GM21390 (cell line): Measurements from ENCODE around the gene APOL3.
"Not testable (repeated sequence)": the region's sequence is repeated elsewhere in the genome, so short reads cannot be mapped to it uniquely, and the experiment has no call there.

ENCODE experiments used
- ATAC-seq: cut with Tn5 transposase; IDR thresholded peaks from one replicate; pipeline ENCODE4 v1.9.1; 2021; ENCODE audit not compliant: unreplicated experiment

APOL3 gene

GRCh38 chr22:36162127-36163034, 1.8 kb upstream of the APOL3 start:
- no peak for ATAC-seq

- ATAC-seq, result not testable (repeated sequence)
These were observed 1.2 kb upstream of the APOL3 start for GRCh38 chr22:36161793-36162126.

DNA sequence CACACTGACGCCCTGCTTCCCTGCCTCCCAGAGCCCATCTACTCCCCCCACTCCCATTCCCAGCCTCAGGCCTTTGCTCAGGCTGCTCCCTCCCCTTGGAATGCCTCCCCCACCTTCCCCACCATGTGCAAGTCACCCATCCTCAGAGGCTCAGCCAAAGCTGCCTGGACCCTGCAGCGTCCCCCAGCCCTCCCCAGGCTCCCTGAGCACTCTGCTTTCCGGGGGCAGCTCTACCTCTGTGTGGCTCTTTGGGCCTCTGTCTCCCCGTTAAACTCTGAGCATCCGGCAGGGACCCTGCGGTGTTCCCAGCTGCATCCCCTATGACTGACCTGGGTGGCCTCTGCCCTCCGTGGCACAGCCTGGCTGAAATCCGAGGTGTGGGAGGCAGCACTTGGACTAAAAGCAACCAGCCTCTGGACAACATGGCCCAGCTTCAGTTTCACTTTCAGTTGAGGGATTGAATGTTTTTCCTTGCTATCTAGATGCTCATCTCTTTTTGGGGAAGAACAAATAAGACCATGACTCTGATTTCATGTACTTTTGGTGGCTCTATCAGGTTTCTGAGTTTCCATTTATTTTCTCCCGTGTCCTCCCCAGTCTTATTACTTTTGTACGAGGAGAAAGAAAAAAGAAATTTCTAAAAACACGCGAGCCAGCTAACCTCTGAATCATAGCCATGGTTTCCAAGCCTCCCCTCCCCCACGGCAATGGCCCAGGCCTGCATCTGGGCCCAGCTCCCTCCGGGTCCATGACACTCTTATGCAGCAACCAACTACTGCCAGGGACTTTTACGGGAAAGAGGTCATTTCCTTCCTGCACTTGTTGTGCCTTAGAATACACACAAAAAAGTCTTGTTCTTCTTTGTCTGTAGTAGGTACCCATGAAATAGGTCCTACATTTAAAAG, 3.8 kb downstream of the APOL3 start:
- no peak for ATAC-seq

GRCh38 chr22:36156119-36156514, 4.4 kb downstream of the APOL3 start:
- no peak for ATAC-seq

GRCh38 chr22:36155702-36156101, 4.9 kb downstream of the APOL3 start:
- ATAC-seq, result no peak

DNA sequence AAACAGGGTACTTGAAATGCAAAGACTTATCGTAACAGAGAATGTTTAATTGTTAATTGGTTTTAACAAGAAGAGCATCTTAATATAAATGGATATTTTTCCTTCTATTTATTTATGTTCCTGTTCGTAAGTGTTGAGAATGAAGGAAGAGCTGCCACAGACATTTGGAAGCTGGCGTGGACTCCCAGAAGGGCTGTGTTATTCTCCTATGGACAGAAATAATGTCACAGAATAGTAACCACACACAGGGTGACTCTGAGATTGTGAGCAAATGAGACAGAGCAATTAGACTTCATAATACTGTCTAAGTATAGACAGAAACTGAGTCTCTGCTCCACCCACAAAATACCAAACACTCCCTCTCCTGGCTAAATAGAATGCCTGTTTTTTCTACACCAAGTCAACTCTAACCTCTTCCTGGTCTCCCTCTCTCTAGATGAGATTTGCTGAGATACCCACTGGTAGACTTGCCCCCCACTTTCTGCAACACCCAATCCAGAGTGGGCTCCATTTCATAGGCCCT, 6.1 kb downstream of the APOL3 start:
- no peak for ATAC-seq

DNA sequence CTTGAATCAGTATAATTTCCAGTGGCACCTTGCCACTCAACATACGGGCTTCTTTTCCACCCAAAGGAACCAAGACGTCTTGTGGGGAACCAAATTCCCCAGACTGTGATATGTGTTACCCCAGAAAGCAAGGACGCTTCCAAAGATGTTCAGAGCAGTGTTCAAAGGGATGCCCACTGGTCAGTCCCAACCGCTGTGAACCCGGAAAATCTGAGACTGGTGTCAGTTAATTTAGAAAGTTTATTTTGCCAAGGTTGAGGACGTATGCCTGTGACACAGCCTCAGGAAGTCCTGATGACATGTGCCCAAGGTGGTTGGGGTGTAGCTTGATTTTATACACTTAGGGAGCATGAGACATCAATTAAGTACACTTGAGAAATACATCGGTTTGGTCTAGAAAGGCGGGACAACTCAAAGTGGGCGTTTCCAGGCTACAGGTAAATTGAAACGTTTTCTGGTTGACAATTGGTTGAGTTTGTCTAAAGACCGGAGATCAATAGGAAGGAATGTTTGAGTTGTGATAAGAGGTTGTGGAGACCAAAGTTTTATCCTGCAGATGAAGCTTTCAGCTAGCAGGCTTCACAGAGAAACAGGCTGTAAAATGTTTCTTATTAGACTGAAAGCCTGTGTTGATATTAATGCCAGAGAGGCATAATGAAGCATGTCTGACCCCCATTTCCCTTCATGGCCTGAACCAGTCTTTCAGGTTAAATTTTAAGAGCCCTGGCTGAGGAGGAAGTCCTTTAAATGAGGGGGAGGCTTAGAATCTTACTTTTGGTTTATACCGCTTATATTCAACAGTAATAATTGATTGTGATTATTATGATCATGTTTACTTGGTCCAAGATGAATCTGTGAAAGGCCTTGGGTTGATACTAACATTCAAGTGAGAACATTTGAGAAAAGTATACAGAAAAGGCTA, 6.8 kb downstream of the APOL3 start:
- no peak for ATAC-seq

DNA sequence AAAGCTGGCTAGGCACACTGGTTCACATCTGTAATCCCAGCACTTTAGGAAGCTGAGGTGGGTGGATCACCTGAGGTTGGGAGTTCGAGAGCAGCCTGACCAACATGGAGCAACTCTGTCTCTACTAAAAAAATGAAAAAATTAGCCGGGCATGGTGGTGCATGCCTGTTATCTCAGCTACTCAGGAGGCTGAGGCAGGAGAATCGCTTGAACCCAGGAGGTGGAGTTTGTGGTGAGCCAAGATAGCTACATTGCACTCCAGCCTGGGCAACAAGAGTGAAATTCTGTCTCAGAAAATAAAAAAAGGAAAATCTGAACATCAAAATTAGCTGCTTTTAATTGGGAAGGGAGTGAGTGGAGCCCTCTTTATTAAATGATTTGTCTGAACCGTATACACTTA, 7.7 kb downstream of the APOL3 start:
- not testable (repeated sequence) for ATAC-seq

DNA sequence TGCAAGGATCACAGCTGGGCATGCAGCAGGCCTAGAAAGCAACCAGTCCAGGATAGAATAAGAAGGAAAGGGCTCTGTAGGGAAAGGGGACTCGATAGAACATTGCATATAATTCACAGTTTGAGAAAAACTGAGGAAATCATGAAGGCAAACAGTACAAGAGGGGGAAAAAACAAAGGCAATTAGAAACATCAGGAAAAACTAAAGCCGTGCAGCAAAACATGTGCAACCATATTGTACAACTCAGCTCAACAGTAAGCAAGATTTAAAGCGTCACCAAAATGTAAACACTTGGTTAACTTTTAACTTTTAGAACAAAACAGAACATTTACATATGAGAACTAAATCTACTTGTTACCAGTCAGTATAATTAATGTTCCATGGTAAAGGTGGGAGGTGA, 8.5 kb downstream of the APOL3 start:
- ATAC-seq, result no peak

GRCh38 chr22:36151006-36151595, 9.5 kb downstream of the APOL3 start:
- no peak for ATAC-seq

- no peak for ATAC-seq
These were observed 11.1 kb downstream of the APOL3 start for GRCh38 chr22:36149441-36149840.

- no peak for ATAC-seq
These were observed 12.1 kb downstream of the APOL3 start for GRCh38 chr22:36148411-36148810.

- no peak for ATAC-seq
These were observed 13.3 kb downstream of the APOL3 start for GRCh38 chr22:36147196-36147791.

DNA sequence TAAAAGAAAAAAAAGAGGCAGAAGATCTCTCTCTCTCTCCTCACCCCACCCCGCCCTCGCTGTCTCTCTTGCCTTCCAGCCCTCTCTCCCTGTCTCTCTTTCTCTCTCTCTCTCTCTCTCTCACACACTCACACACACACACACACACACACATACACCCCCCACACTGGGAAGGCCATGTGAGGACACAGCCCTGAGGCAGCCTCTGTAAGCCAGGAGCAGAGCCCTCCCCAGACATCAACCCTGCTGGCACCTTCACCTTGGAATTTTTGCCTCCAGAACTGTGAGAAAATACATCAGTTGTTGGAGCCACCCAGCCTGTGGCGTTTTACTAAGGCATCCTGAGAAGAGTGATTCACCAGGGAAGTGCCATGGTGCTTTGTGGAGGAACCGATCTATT, 14.7 kb downstream of the APOL3 start:
- no peak for ATAC-seq

DNA sequence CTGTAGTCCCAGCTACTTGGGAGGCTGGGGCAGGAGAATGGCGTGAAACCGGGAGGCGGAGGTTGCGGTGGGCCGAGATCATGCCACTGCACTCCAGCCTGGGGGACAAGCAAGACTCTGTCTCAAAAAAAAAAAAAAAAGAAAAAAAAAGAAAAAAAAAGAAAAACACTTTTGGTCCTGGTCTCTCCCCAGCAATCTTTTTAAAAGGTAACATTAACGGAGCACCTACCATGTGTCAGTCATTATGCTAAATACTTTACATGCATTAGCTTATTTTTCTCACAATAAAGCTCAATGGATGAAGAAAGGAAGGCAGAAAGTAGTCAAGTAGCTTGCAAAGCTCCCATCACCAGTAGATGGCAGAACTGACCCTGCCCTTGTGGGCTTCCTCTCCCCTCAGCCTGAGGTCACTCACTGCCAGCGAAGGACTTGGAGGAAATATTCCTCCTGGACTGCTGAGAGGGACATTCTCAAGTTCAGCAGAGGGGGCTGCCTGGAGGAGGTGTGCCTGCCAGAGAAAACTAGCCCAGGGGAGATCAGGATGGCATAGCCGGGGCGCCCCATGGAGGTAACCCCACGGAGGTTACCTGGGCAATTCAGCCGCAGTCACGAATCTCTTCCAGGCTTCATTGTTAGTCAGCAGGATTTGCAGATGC, 15.5 kb downstream of the APOL3 start:
- ATAC-seq, result no peak

DNA sequence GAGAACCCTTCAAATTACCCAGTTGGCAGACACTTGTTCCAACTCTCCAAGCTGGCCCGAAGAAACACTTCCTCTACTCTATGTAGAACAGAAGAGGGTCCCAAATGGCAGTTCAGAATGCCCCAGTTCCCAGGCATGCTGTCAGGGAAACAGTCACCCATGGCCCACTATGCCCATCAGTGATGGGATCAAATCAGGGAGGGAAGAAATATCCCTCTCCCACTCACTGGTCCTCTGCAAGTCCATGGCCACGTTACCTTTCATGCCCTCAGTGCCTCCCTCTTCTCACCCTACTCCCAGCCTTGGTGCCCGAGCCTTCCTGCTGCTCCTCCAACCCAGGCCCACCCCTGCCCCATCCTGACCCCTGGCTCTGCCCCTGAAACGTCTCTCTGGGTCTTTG, 16.6 kb downstream of the APOL3 start:
- ATAC-seq, result no peak

DNA sequence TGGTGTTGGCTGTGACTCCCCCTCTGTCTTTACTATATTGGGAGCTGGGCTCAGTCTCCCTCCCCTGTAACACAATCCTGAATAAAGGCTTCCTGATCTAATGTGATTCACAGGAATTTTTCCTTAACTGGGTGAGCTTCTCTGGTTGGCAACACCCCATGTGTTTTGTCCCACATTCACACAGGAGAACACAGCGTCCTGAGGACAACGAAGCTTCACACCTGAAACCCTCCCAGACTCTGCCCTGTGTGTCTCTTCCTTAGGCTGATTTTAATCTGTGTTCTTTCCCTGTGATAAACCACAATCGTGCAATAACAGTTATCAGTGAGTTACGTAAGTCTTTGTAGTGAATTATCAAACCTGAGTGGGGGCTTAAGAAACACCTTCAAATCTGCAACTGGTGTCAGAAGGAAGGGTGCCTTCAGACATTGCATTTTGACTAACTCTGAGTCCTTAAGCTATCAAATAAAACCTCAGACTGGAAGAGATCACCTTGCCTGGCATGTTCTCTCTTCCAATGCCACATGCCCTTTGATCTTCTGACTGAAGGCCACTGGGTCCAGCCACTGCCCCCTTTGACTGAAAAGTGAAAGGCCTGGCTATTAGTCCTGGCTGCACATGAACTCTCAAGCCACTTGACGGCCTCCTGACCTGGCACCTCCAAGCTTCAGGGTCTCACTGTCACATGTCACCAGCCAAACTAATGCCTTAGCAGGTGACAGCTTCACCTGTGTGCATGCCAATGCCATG, 17.3 kb downstream of the APOL3 start:
- no peak for ATAC-seq

DNA sequence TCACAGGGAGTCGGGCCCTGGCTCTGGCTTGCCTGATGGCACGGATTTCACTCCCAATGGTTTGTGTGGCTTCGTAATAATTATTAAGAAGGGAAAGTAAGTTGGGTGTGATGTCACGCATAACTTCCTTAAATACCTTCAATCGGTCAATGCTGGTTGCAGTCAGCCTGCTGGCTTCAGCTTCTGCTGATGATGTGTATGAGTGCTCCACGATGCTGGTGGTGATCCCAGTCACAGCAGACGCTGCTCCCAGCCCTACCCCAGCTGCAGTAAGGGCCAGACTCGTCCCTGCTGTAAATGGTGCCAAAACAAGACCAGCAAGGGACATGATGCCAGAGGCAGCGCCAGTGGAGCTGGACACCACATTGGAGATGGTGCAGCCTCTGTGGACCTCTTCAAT, 19.1 kb downstream of the APOL3 start:
- ATAC-seq, result no peak

- not testable (repeated sequence) for ATAC-seq
These were observed 21.8 kb downstream of the APOL3 start for GRCh38 chr22:36138709-36139108.
